DND-41 (cell line): ENCODE measurements around the gene TARS1.

Source experiments
- ATAC-seq: fragments of 200-7000 bp; cut with Tn5 transposase; 3 replicates; pipeline ENCODE4 v1.9.1; 2021; ENCODE audit warnings: low read depth; ENCODE audit not compliant: insufficient read depth
- DNase-seq: peaks from one replicate; pipeline ENCODE4 v3.0.0-alpha.2; 2020
- H2AFZ ChIP-seq: 2 replicates; pipeline ENCODE4 v1.6.0; 2012; ENCODE audit warnings: low read depth, low read length
- H3K27ac ChIP-seq: 2 replicates; pipeline ENCODE4 v1.5.1; 2012; ENCODE audit warnings: low read length, inconsistent platforms
- H3K27me3 ChIP-seq: fragments of 200-600 bp; sonication (generic); 2 replicates; pipeline ENCODE4 v1.6.0; 2012; ENCODE audit warnings: low read length, mild to moderate bottlenecking, inconsistent platforms; ENCODE audit not compliant: insufficient read depth, poor library complexity
- H3K36me3 ChIP-seq: 2 replicates; pipeline ENCODE4 v1.5.1; 2012; ENCODE audit warnings: low read length, inconsistent platforms; ENCODE audit not compliant: insufficient read depth
- H3K4me1 ChIP-seq: 2 replicates; pipeline ENCODE4 v1.5.1; 2012; ENCODE audit warnings: mild to moderate bottlenecking, low read length; ENCODE audit not compliant: insufficient read depth
- H3K4me2 ChIP-seq: 2 replicates; pipeline ENCODE4 v1.6.0; 2012; ENCODE audit warnings: mild to moderate bottlenecking, moderate library complexity, low read length, inconsistent platforms; ENCODE audit not compliant: insufficient read depth
- H3K4me3 ChIP-seq, 2 experiments: fragments of 200-600 bp in 1 of 2; shearing (Covaris generic) in 1 of 2; 2 replicates each; pipeline ENCODE4 v1.5.1; 2012 to 2016; ENCODE audit warnings: inconsistent platforms in 2 of 2, low read length in 2 of 2, mild to moderate bottlenecking in 2 of 2, low read depth in 1 of 2, moderate library complexity in 1 of 2
- H3K79me2 ChIP-seq: 2 replicates; pipeline ENCODE4 v1.6.0; 2012; ENCODE audit warnings: low read length, inconsistent platforms; ENCODE audit not compliant: insufficient read depth
- H3K9ac ChIP-seq: 2 replicates; pipeline ENCODE4 v1.6.0; 2012; ENCODE audit warnings: low read depth, mild to moderate bottlenecking, inconsistent platforms, low read length, moderate library complexity
- H3K9me3 ChIP-seq: 2 replicates; pipeline ENCODE4 v1.5.1; 2012; ENCODE audit warnings: low read length, moderate library complexity, mild to moderate bottlenecking, inconsistent platforms; ENCODE audit not compliant: insufficient read depth, severe bottlenecking
- H4K20me1 ChIP-seq: 2 replicates; pipeline ENCODE4 v1.6.0; 2012; ENCODE audit warnings: low read length; ENCODE audit not compliant: insufficient read depth
- CTCF ChIP-seq: IDR thresholded peaks from 2 replicates; pipeline ENCODE4 v1.5.1; 2012; ENCODE audit warnings: borderline replicate concordance, low read length, moderate library complexity, mild to moderate bottlenecking; ENCODE audit not compliant: poor library complexity, severe bottlenecking; ENCODE audit errors: extremely low read depth
- EZH2 ChIP-seq: IDR thresholded peaks from 3 replicates; pipeline ENCODE4 v1.6.1; 2012; ENCODE audit warnings: borderline replicate concordance, low read depth, mild to moderate bottlenecking, moderate library complexity, low read length, inconsistent platforms; ENCODE audit not compliant: severe bottlenecking

TARS1 gene

GRCh38 chr5:33425314-33425713 is 15.5 kb upstream of the TARS1 start:
- H3K4me1 ChIP-seq = no peaks in the 10 kb centered on the region
- peaks cover 2% of the 10 kb centered on the region for H3K9me3 ChIP-seq
- no peak overlapping the region for H3K4me3 ChIP-seq
- no peak overlapping the region for H3K9ac ChIP-seq
- H3K79me2 ChIP-seq = no peaks in the 10 kb centered on the region
- H4K20me1 ChIP-seq = no peaks in the 10 kb centered on the region
- H3K27ac ChIP-seq = no peak overlapping the region
- H3K4me2 ChIP-seq = no peak overlapping the region
- no peak overlapping the region for H2AFZ ChIP-seq
- H3K36me3 ChIP-seq = no peaks in the 10 kb centered on the region
- TF ChIP-seq EZH2 (no peak), CTCF (no peak)
- peaks cover 5% of the 10 kb centered on the region for H3K27me3 ChIP-seq
- DNase-seq = no peak
- no peak for ATAC-seq

- Histone ChIP-seq H3K36me3 (no peaks in the 10 kb centered on the region), H3K27me3 (no peaks in the 10 kb centered on the region), H3K27ac (no peak overlapping the region), H3K9me3 (peaks cover 2% of the 10 kb centered on the region), H3K79me2 (no peaks in the 10 kb centered on the region), H4K20me1 (no peaks in the 10 kb centered on the region), H3K4me2 (no peak overlapping the region), H3K9ac (no peak overlapping the region), H3K4me1 (peaks cover 7% of the 10 kb centered on the region), H2AFZ (no peak overlapping the region), H3K4me3 (no peak overlapping the region)
- ATAC-seq (no peak), DNase-seq (no peak)
- TF ChIP-seq CTCF (no peak), EZH2 (no peak)
These were observed 9.8 kb upstream of the TARS1 start for GRCh38 chr5:33430983-33431382.

GRCh38 chr5:33432656-33433055 is 8.1 kb upstream of the TARS1 start:
- Histone ChIP-seq H2AFZ (no peak overlapping the region), H3K27me3 (no peaks in the 10 kb centered on the region), H3K4me3 (no peak overlapping the region), H3K79me2 (no peaks in the 10 kb centered on the region), H3K27ac (no peak overlapping the region), H3K9me3 (peaks cover 2% of the 10 kb centered on the region), H3K4me1 (peaks cover 8% of the 10 kb centered on the region), H3K36me3 (no peaks in the 10 kb centered on the region), H3K4me2 (no peak overlapping the region), H3K9ac (no peak overlapping the region), H4K20me1 (no peaks in the 10 kb centered on the region)
- ATAC-seq (no peak), DNase-seq (no peak)
- no peak for TF ChIP-seq EZH2
- TF ChIP-seq CTCF = no peak
